Stimulated activated CD4-positive, alpha-beta T cell treated with anti-CD3 and anti-CD28 coated beads, Interleukin-12 subunit alpha, Interleukin-12 subunit beta, amount 100 ng/mL, for 24 hours (primary cell): ENCODE data around the gene GSDMA.
A peak's percentile ranks its signal among the peaks of the same experiment; 100 is the strongest.
"Not testable (repeated sequence)": the region's sequence is repeated elsewhere in the genome, so short reads cannot be mapped to it uniquely, and the experiment has no call there.

Experiments used
- DNase-seq, 2 experiments: peaks; one replicate each; pipeline ENCODE4 v3.0.0-alpha.2; 2020; ENCODE audit warnings: low read depth in 2 of 2

Gene GSDMA

DNA sequence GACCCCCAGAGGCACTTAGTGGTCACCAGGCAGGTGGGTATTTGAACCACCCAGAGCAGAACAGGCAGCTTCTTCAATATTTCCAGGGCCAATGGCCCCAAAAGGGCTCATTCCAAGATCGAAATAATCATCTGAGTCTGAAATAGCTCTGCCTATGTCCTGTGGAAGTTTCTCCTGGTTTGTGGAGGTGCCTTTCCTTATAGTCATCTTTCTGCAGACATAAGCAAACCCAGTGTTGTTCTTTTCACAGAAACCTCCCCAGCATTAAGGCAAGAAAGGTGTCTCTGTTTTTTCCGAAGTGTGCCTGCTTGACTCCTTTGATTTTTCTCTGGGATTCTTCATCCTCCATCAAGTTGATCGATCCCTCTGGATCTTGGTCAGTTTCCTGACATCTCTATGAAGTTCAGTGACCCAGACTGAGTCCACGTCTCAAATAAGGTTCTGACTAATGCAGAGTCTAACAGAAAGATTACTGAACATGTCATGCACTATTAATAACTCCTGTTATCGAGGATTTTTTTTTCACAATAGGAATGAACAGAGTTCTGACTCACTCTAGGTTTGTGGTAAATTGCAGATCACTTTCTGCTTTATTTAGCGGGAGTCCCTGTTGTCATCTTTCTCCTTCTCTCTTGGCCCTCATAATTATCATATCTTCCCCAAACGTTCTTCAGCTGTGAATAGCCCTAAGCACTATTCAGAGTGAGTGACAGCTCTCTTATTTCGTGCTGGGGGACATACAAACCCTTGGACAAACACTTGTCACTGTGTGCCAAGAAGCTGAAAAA is 33.8 kb upstream of the GSDMA start:
- no peak for DNase-seq

DNA sequence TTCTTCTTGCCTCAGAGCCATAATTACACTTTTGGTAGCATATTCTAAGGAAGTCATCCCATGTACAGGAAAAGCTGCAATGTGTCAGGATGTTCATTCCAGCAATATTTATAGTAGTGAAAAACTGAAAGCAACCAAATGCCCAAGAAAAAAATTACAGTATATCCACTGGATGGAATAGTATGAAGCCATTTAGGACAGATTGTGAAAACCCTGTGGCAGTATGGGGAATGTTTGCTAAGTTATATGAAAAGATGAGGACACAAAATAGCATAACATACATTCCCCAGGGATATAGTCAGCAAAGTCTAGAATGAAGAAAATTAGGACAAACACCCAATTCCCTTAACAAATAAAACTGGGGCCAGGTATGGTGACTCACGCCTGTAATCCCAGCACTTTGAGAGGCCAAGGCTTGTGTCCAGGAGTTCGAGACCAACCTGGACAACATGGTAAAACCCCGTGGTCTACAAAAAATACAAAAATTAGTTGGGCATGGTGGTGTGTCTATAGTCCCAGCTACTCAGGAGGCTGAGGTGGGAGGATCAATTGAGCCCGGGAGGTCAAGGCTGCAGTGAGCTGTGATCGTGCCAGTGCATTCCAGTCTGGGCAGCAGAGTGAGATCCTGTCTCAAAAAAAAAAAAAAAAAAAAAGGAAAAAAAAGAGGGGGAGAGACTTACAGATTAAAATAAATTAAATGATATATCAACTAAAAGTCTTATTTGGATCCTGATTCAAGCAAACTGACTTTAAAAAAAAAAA is 33.0 kb upstream of the GSDMA start:
- DNase-seq: no peak

DNA sequence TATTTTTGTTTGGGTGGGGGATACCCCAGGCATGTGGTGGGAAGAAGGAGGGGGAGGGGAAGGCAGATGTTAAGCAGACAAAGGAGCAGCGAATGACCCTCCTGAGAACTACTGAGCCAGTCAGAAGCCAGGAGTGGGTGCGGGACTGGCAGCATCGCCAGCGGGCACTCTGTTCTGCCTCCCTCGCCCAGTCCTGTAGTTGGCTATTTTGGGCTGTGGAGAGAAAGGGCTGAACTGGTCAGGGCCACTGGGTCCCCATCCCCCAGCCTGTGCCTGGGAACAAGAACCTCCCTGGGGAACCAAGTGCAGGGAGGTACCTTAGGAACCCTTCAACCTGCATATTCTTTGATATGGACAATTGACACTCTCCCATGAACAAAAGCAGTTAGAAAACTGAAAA is 28.9 kb upstream of the GSDMA start:
- DNase-seq: no peak

DNA sequence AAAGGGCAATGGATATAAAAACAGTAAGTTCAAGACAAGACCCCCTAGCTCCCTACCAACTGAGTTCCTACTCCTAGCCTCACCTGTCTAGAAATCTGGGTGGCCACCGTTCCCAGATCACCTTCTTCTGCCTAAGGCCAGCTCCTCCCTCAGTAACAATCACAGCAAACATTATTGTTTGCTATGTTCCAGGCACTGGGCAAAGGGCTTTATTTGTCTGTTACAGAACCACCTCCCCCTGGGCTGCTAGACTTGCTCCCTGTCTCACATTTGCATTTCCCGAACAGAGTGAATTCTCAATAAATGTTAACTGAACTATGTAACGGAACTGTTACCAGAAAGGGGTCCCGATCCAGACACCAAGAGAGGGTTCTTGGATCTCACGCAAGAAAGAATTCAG is 28.5 kb upstream of the GSDMA start:
- no peak for DNase-seq

DNA sequence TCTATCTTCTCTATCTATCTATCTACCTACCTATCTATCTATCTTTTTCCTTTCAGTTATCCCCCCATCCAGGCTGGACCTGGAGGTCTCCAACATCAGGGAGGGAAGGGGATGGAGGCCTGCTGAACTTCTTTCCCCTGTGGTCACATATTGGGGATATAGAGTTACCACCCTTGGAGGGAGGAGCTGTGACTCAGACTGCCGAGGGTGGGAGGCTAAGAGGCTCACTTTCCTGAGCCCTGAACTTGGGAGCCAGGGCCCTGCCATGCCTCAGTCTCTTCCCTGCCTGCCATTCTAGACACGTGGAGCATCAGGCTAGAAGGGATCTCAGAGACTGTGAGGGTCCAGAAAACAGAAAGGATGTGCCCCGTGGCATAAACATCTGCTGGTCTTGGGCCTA is 26.9 kb upstream of the GSDMA start:
- DNase-seq: no peak

DNA sequence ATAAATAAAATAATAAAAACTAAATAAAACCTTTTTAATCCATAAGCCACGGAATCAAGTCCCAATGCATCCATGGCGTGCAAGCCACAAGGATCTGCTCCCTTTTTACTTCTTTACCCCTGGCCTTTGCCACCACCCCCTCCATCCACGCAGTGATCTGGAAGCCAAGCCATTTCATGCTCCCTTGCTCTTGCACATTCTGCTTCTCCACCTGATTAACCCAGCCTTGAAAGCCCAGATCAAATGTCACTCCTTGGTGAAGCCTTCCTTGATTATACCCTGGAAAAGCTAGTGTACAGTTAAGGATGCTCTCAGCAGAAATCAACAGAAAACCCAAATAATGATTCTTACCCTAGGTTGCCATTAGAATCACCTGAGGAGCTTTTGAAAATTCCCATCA is 25.4 kb upstream of the GSDMA start:
- DNase-seq: no peak

DNA sequence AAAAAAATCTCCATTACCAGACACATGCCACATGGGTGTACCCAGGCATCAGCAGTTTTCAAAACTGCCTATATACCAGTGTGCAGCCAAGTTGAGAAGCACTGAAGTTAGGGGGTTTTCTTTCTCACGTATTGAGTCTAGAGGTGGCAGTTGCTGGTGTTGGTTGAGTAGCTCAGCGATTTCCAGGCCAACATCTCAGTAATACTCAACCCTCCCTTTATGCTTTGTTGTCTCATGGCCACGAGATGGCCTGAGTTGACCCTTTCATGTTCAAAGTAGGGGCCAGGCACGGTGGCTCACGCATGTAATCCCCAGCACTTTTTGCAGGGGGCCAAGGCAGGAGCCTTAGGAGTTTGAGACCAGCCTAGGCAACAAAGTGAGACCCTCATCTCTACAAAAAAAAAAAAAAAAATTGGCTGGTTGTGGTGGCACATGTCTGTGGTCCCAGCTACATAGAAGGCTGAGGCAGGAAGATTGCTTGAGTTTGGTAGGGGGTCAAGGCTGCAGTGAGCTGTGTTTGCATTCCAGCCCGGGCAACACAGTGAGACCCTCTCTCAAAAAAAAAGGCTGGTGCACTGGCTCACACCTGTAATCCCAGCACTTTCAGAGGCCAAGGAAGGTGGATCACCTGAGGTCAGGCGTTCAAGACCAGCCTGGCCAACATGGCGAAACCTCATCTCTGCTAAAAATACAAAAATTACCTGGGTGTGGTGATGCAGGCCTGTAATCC is 24.5 kb upstream of the GSDMA start:
- DNase-seq: no peak

DNA sequence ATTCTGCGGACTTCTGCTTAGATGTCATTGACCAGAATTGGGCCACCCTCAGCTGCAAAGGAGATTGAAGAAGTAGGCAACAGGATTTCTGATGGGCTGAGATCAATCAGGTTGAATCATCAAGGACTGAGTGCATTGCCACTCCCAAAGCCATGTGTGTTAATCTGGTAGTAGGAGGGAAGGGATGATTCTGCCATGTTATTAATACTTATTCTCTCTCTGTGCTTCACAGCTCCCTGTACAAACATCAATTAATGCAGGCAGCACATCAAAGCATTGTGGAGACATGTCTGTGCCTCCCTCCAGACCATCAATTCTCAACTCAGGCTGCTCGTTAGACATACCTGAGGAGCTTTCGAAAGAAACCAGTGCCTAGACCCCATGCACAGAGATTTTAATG is 23.7 kb upstream of the GSDMA start:
- no peak for DNase-seq

DNA sequence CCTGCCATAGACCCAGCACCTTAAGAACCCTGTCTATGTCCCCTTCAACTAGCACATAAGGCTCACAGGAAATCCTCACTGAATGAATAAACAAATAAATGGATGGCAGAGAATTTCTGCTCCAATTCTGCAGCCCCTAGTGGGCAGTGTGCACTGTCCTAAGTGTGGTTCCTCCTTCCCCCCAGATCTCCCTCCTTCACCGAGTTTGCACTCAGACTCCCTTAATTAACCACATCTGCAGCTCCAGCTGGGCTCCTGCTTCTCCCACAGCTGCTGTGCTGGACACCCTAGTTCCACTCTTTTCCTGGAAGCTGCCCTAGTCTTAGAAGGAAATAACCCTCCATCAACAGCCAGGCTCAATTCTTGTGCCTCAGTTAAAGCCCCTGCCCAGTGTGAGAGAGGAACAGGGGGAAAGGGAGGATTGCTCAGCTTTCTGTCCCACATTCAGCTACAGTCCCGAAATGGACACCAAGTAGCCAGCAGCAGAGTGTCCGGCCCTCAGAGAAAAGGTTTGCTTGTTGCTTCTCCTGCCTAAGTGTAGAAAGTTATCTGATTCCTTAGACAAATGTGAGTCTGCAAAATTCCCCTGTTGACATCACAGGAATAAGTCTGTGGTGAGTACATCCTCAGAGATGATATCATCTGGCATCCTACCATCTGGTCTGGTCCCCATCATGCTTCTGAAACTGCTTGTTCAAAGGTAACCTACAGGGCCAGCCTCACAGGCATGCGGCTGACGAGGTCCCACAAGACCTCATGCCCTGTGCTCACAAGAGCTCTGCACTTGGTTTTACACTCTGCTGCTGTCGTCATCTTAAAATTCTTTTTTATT is 23.0 kb upstream of the GSDMA start:
- peak in 1 of 2 experiments; percentile 21 for DNase-seq

DNA sequence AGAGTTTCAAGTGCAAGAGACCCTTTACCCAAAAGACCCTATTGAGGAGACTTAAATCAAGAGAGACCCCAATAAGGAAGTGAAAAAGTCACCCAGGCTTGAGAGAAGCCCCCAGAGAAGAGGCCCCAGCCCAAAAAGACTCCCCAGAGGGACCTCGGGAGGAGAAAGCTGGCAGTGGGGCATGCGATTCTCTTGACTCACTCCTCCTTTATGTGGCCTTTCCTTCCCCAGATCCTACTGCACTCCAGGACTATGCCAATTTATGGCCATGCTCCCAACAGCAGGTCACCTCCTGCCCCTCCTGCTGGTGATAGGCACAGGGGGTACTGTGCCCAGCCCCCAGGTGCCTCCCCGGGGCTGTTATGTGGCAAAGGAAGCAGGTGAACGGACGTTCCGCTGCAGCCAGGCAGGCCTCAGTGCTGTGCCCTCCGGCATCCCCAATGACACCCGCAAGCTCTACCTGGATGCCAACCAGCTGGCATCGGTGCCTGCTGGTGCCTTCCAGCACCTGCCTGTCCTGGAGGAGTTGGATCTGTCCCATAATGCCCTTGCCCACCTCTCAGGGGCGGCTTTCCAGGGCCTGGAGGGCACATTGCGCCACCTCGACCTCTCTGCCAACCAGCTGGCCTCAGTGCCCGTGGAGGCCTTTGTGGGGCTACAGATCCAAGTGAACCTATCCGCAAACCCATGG is 19.0 kb upstream of the GSDMA start:
- no peak for DNase-seq

DNA sequence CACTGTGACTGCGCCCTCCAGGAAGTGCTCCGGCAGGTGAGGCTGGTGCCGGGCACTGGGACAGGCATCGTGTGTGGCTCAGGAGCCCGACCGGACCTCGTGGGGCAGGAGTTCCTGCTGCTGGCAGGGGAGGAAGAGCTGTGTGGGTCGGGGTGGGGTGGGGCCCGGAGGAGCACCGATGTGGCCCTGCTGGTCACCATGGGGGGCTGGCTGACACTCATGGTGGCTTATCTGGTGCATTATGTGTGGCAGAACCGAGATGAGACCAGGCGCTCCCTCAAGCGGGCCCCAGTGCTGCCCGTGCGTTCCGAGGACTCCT is 18.5 kb upstream of the GSDMA start:
- no peak for DNase-seq

DNA sequence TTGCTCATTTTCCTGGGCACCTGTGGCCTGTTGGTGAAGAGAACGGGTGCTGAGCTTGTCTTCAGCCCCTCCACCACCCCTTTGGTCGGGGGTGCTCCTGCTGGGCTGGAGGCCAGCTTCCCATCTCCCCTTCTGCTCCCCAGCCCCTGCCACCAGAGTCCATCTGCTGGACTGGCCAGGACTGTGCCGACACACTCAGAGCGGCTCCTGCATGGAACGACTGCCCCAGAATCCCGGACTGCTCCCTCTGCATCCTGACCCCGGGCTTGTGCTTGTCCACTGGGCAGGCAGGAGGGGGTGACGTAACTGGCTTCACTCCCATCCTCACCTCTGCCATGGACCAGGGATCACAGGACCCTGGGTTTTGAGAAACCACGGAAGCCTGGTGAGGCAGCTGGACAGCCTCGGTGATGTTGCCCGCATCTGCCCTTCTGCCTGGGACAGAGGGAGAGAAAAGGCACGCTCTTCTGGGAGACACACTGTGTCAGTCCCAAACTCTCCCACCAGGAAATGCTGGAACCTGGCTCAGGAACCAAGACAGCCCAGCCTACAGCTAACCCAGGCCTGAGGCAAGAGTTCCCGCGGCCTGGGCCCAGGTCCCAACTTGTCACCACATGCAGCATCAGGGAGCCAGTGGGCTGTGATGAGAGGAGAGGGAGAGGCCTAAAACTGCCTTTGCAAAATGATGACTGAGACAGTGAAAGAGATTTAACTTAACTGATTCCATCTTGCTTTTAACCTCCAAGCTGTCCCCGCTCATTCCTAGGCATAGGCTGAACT is 16.1 kb upstream of the GSDMA start:
- DNase-seq: no peak

DNA sequence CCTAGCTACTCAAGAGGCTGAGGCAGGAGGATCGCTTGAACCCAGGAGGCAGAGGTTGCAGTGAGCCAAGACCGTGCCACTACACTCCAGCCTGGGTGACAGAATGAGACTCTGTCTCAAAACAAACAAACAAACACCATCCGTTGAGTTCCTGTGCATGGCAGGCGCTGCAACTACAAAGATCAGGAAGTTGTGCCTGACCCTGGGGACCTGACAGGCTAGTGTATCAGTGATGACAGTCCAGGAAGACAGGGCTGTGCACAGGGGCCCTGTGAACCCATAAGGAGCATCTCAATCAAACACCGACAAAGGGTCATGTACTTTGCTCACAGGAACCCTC is 14.3 kb upstream of the GSDMA start:
- DNase-seq: not testable (repeated sequence)

DNA sequence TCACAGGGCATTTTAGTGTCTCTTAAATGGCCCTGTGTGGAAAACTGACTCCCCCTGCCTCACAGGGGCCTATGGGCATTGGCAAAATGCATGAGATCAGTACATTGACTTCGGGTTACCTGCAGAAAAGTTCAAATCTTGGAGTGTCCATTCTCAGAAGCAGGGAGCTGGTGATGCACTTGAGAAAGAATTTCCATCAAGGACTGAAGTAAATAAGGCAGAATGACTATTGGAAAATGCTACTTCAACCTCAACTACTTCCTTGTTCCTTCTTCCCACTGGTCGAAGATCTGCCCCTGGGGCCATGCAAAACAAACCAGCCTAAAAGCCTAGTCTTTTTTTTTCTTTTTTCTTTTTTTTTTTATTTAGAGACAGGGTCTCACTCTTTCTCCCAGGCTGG is 13.8 kb upstream of the GSDMA start:
- no peak for DNase-seq

DNA sequence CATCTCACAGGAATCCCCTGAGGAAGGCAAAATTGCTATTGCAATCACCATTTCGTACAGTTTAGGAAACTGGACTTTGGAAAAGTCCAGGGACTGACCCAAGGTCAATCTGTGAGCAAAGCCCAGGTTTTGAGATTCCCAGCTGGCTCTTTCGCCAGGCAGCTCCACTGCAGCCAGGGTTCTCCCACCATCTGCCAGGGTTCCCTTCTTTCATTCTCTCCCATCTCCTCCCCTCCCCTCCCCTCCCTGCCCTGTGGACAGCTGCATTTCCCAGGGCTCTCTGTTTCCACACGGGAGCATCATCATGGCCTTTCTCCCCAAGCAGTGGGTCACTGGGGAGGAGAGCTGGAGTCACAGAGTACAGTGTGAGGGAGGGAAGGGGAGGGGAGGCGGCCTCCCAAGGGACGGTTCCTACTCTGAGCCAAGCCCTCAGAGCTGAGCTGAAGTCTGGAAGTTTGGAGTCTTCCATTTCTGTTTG is 11.9 kb upstream of the GSDMA start:
- no peak for DNase-seq

DNA sequence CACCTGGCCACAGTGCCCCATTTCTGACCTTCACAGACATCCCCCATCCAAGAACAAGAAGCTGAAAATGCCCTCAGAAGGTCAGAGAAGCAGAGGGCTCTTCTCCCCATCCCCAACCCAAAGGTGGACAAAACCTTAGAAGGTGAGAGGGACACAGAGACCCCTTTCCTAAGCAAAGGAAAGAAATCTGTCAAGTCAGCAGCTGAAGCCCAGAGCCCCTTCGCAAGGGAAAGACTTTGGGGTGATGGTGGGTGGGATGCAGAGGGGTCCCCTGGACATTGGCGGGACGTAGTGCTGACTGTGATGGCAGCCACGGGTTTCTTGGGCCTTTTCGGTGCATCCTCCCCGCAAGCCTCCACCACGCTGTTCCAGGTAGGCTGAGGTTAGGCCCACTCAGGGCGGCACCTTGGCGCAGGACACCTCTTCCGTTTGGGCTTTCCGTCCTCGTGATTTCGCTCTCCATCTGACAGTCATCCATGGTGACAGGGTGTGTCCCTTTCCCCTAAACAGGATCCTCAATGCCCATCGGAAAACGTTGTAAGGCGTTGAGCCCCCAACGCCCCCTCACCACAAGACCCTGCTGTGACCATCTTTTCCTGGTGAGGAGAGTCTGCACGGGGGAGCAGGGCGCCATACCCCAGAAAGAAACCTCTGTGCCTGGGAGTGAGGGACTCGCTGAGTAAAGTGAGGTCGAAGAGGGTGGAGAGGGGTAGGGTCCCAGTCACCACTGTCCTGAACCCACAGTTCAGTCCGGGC is 10.7 kb upstream of the GSDMA start:
- no peak for DNase-seq

DNA sequence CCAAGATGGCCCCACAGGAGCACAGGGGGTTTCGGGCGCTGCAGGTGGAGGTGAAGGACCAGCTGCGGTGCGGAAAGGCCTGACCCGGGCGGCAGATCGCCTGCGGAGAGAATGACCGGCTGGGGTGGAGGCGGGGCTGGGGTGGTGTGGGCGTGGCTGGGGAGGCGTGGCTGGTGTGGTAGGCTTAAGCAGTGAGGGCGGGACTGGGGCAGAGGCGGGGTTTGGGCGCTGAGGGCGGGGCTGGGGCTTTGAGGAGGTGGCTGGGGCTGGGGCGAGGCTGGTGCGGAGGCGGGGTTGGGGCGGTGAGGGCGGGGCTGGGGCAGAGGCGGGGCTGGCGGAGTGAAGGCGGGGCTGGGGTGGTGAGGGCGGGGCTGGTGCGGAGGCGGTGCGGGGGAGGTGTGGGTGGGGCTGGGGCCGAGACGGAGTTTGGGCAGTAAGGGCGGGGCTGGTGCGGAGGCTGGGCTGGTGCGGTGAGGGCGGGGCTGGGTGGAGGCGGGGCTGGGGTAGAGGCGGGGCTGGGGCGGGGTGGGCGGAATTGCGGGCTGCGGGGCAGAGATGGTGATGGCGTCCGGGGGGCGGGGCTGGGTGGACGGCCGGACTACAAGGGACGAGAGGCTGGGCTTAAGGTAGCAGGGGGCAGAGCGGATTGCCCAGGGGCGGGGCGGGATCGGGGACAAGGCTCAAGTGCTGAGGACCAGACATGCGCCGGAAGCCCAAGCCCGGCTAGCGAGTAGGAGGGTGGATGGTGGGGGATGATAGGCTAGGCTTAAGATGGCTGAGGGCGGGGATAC is 9.9 kb upstream of the GSDMA start:
- peak; percentile 73 to 92 for DNase-seq

DNA sequence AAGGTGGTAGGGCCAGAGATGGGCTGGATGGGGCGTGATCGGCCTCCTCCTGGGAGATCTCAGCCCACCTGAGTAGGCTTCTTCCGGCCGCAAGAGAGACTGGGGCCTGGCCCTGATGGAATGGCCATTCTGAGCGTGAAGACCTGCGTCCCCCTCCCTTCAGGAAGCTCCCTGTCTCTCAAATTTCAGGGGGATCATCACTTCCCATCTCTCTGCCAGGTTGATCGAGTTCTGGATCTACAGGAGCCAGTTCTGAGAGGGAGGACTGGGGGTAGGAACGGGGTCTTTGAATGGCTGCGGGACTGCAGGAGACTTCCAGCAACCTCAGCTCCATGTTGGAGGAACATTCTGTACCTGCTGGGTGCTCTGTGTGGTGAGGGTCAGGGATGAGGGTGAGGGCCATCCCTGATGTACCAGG is 9.3 kb upstream of the GSDMA start:
- DNase-seq: no peak

DNA sequence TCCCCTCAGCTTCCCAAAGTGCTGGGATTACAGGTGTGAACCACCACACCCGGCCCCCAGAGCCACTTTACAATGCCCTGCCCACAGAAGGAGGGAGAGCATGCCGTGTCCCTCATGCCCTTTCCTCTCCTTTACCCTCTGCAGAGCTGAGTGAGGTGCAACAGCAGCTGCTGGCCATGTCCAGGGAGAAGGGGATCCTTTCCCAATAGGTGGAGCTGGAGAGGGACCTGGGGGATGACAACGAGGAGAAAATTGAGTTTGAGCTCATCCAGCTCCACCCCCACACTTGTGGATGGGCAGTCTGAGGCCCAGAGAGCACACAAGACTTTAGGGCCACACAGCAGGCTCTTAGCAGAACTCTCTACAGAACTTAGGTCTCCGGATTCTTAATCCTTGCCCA is 7.9 kb upstream of the GSDMA start:
- no peak for DNase-seq
